ENCODE data around the gene PTPRS.
"Not testable (repeated sequence)": the region's sequence is repeated elsewhere in the genome, so short reads cannot be mapped to it uniquely, and the experiment has no call there.

Gene PTPRS

GRCh38 chr19:5340637-5341447 is at the start of gene PTPRS:
Gene PTPRS (minus strand): TSS chr19:5340812. CDS start chr19:5286140, 54,672 bp downstream.
- peak; percentile 30 for DNase-seq

- no peak for DNase-seq
Measured at GRCh38 chr19:5389353-5389752, 48.7 kb upstream of the PTPRS start.

- no peak for DNase-seq
Measured at GRCh38 chr19:5387472-5387871, 46.9 kb upstream of the PTPRS start.

- no peak for DNase-seq
Measured at GRCh38 chr19:5386841-5387240, 46.2 kb upstream of the PTPRS start.

- not testable (repeated sequence) for DNase-seq
Measured at GRCh38 chr19:5381197-5381596, 40.6 kb upstream of the PTPRS start.

GRCh38 chr19:5380215-5380919 is 39.8 kb upstream of the PTPRS start:
- no peak for DNase-seq

GRCh38 chr19:5376928-5377327 is 36.3 kb upstream of the PTPRS start:
- no peak for DNase-seq

GRCh38 chr19:5372572-5373200 is 32.1 kb upstream of the PTPRS start:
- no peak for DNase-seq

GRCh38 chr19:5369962-5370367 is 29.4 kb upstream of the PTPRS start:
- no peak for DNase-seq

GRCh38 chr19:5369304-5369703 is 28.7 kb upstream of the PTPRS start:
- DNase-seq, result no peak

- no peak for DNase-seq
Measured at GRCh38 chr19:5367530-5368133, 27.0 kb upstream of the PTPRS start.

- DNase-seq, result no peak
Measured at GRCh38 chr19:5365905-5366304, 25.3 kb upstream of the PTPRS start.

- no peak for DNase-seq
Measured at GRCh38 chr19:5364674-5365073, 24.1 kb upstream of the PTPRS start.

GRCh38 chr19:5361839-5362238 is 21.2 kb upstream of the PTPRS start:
- DNase-seq, result not testable (repeated sequence)

GRCh38 chr19:5361407-5361806 is 20.8 kb upstream of the PTPRS start:
- no peak for DNase-seq

- no peak for DNase-seq
Measured at GRCh38 chr19:5360003-5360780, 19.6 kb upstream of the PTPRS start.

GRCh38 chr19:5358173-5358800 is 17.7 kb upstream of the PTPRS start:
- DNase-seq, result no peak

- no peak for DNase-seq
Measured at GRCh38 chr19:5357584-5357983, 17.0 kb upstream of the PTPRS start.

- no peak for DNase-seq
Measured at GRCh38 chr19:5356918-5357317, 16.3 kb upstream of the PTPRS start.

- DNase-seq, result no peak
Measured at GRCh38 chr19:5356428-5356827, 15.8 kb upstream of the PTPRS start.

GRCh38 chr19:5355693-5356092 is 15.1 kb upstream of the PTPRS start:
- no peak for DNase-seq

- DNase-seq, result no peak
Measured at GRCh38 chr19:5355076-5355475, 14.5 kb upstream of the PTPRS start.
